ENCODE data around the gene MCF2L. TPM values are rescaled to one million over a fixed set of nuclear protein-coding genes. Genes with fewer than 3 reads are reported as not detected.

Gene MCF2L
- total and polyA plus RNA-seq, 10 of the 15 experiments (the other 5 are each of a cell fraction or from before 2014, with no cell fraction given): 0.06 to 1.1 (median 0.21) TPM; not detected in 2

- WGBS (ENCODE audit: insufficient coverage, insufficient replicate concordance, low lambda C conversion rate, missing lambda C conversion rate): 58% methylated on average over 10 of the region's 10 CpGs
- FAIRE-seq (no peak), DNase-seq (ENCODE audit: low read depth, low spot score) (no peak), ATAC-seq (no peak)
- CTCF ChIA-PET: no interaction called here
- POLR2A ChIA-PET: no interaction called here
- no peak overlapping the region for H3K4me3 ChIP-seq
- SMC1A ChIA-PET (ENCODE audit: uncharacterized antibody, unreplicated experiment): no interaction called here
- H4K20me1 ChIP-seq (ENCODE audit: control insufficient read depth, insufficient read depth): no peaks in the 10 kb centered on the region
- no TSS peak for BruUV-seq (replicated peaks)
- intact Hi-C loops (cut with micrococcal nuclease; ENCODE audit: unreplicated experiment): no loop called here
- H3K27me3 ChIP-seq (replicated peaks in 1 of 2; ENCODE audit: control insufficient read depth in 2 of 2, insufficient read depth in 2 of 2, low read length in 1 of 2): no peaks in the 10 kb centered on the region
- H3K27ac ChIP-seq (ENCODE audit: control insufficient read depth, insufficient read depth): no peak overlapping the region
- in situ Hi-C loops (cut with MboI): no loop called here
- H3K79me2 ChIP-seq (ENCODE audit: control insufficient read depth, insufficient read depth, low read length): no peaks in the 10 kb centered on the region
- H3K9me3 ChIP-seq (replicated peaks; ENCODE audit: control insufficient read depth, insufficient read depth, low read length): no peaks in the 10 kb centered on the region
- no peaks in the 10 kb centered on the region for H3K4me1 ChIP-seq (ENCODE audit: control insufficient read depth, insufficient read depth, low read length)
- H3K9ac ChIP-seq (ENCODE audit: control insufficient read depth, insufficient read depth, low read length): no peak overlapping the region
- no peaks in the 10 kb centered on the region for H3K36me3 ChIP-seq (ENCODE audit: control insufficient read depth in 2 of 2, insufficient read depth in 2 of 2, low read length in 1 of 2)
- RAD21 ChIA-PET (ENCODE audit: unreplicated experiment): no interaction called here
- H2AFZ ChIP-seq (ENCODE audit: control insufficient read depth, low read depth, low read length): no peak overlapping the region
- no peak overlapping the region for H3K4me2 ChIP-seq (ENCODE audit: control insufficient read depth, insufficient read depth)
- TF ChIP-seq NFXL1 (IDR thresholded peaks at IDR 0.05; ENCODE audit: borderline replicate concordance) (no peak), PML (IDR thresholded peaks at IDR 0.05; ENCODE audit: low read length) (no peak), SMAD1 (IDR thresholded peaks at IDR 0.05; ENCODE audit: low read depth, partially characterized antibody) (no peak)
Measured at GRCh38 chr13:112977525-112977924, 8.5 kb downstream of the MCF2L start.

DNA sequence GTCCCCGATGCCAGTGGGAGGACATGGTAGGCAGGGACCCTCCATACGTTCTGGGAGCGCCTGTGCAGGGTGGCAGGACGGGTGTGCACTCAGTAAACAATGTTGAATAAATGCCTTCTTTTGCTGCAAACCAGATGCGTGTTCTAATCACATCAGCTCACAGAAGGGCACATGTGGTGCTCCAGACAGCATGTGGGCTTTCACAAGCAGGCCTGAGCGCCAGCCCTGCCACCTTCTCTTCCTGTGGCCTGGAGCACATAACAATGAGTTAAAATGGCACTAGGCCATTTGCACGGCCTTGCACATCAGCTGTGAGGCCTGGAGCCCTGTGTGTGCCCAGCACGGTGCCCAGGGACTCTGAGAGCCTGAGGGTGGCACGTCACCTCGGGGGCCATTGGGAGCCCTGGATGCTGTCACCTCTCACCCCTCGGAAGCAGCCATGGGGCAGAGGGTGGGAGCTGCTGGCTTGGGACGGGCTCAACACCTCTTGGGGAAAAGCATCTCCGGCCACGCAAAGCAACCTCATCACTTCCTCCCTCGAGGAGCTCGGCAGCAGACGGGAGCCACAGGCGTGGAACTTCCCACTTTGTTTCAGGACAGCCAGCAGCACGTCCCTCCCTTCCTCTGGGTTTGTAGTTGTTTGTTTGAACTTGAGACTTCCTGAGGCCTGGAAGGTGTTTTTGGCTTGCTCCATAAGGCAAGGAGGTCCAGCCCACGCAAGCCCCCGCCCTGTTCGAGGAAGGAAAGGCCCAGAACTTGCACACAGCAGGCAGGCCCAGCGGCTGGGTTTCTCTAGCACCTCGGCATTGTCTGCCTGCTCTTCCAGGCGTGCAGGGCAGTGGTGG is 9.8 kb downstream of the MCF2L start:
- H3K4me3 ChIP-seq: no peak overlapping the region
- ChIA-PET POLR2A (no interaction called here), CTCF (no interaction called here), SMC1A (ENCODE audit: uncharacterized antibody, unreplicated experiment) (no interaction called here), RAD21 (ENCODE audit: unreplicated experiment) (no interaction called here)
- H3K27ac ChIP-seq (ENCODE audit: control insufficient read depth, insufficient read depth): no peak overlapping the region
- ATAC-seq: no peak
- H3K27me3 ChIP-seq (replicated peaks in 1 of 2; ENCODE audit: control insufficient read depth in 2 of 2, insufficient read depth in 2 of 2, low read length in 1 of 2): no peaks in the 10 kb centered on the region
- no peaks in the 10 kb centered on the region for H4K20me1 ChIP-seq (ENCODE audit: control insufficient read depth, insufficient read depth)
- no peak overlapping the region for H3K4me2 ChIP-seq (ENCODE audit: control insufficient read depth, insufficient read depth)
- BruUV-seq (replicated peaks): no TSS peak
- intact Hi-C loops (cut with micrococcal nuclease; ENCODE audit: unreplicated experiment): no loop called here
- FAIRE-seq: no peak
- H3K79me2 ChIP-seq (ENCODE audit: control insufficient read depth, insufficient read depth, low read length): no peaks in the 10 kb centered on the region
- H3K9me3 ChIP-seq (replicated peaks; ENCODE audit: control insufficient read depth, insufficient read depth, low read length): no peaks in the 10 kb centered on the region
- H3K9ac ChIP-seq (ENCODE audit: control insufficient read depth, insufficient read depth, low read length): no peak overlapping the region
- in situ Hi-C loops (cut with MboI): no loop called here
- H3K36me3 ChIP-seq (ENCODE audit: control insufficient read depth in 2 of 2, insufficient read depth in 2 of 2, low read length in 1 of 2): no peaks in the 10 kb centered on the region
- DNase-seq (ENCODE audit: low read depth, low spot score): no peak
- no peak overlapping the region for H2AFZ ChIP-seq (ENCODE audit: control insufficient read depth, low read depth, low read length)
- H3K4me1 ChIP-seq (ENCODE audit: control insufficient read depth, insufficient read depth, low read length): no peaks in the 10 kb centered on the region
- 14% methylated on average over 24 of the region's 25 CpGs for WGBS (ENCODE audit: insufficient coverage, insufficient replicate concordance, low lambda C conversion rate, missing lambda C conversion rate)
- TF ChIP-seq TCF7 (IDR thresholded peaks at IDR 0.05; ENCODE audit: borderline replicate concordance) (no peak), KDM1A (IDR thresholded peaks at IDR 0.05; ENCODE audit: borderline replicate concordance) (no peak), MYC (IDR thresholded peaks at IDR 0.05; ENCODE audit: insufficient read depth, insufficient read length, insufficient replicate concordance, low read length, severe bottlenecking) (no peak), TCF3 (IDR thresholded peaks at IDR 0.05; ENCODE audit: borderline replicate concordance, insufficient read depth, low read depth, low read length) (no peak), FOS (IDR thresholded peaks at IDR 0.05; ENCODE audit: borderline replicate concordance, extremely low read depth, insufficient read length) (no peak), CHD1 (IDR thresholded peaks at IDR 0.05; ENCODE audit: low read depth, low read length) (no peak), SUPT20H (IDR thresholded peaks at IDR 0.05; ENCODE audit: borderline replicate concordance, control insufficient read depth, low read depth, low read length) (no peak), ZSCAN29 (IDR thresholded peaks at IDR 0.05) (no peak), RBBP5 (conservative IDR thresholded peaks at IDR 0.05) (no peak), CREB1 (IDR thresholded peaks at IDR 0.05; ENCODE audit: low read depth) (no peak), PAX5 (IDR thresholded peaks at IDR 0.05; ENCODE audit: borderline replicate concordance, low read depth, low read length) (no peak), ZNF24 (IDR thresholded peaks at IDR 0.05) (no peak), CHD2 (IDR thresholded peaks at IDR 0.05; ENCODE audit: borderline replicate concordance, low read depth, low read length) (no peak), SMARCA5 (IDR thresholded peaks at IDR 0.05) (no peak)
- TF ChIP-seq, protein P1, sequence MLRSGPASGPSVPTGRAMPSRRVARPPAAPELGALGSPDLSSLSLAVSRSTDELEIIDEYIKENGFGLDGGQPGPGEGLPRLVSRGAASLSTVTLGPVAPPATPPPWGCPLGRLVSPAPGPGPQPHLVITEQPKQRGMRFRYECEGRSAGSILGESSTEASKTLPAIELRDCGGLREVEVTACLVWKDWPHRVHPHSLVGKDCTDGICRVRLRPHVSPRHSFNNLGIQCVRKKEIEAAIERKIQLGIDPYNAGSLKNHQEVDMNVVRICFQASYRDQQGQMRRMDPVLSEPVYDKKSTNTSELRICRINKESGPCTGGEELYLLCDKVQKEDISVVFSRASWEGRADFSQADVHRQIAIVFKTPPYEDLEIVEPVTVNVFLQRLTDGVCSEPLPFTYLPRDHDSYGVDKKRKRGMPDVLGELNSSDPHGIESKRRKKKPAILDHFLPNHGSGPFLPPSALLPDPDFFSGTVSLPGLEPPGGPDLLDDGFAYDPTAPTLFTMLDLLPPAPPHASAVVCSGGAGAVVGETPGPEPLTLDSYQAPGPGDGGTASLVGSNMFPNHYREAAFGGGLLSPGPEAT (IDR thresholded peaks at IDR 0.05; ENCODE audit: low read depth): no peak
